ENCODE results near the gene MDFI. TPM values are rescaled to one million over a fixed set of nuclear protein-coding genes. Genes with fewer than 3 reads are reported as not detected.
A peak's percentile ranks its signal among the peaks of the same experiment; 100 is the strongest.

The MDFI gene
- polyA plus RNA-seq, 1 donor: 41.3 TPM

- DNase-seq (ENCODE audit: low read depth): no peak
These were observed 34.8 kb downstream of the MDFI start for GRCh38 chr6:41672816-41673703.

- DNase-seq (ENCODE audit: low read depth): no peak
These were observed 35.4 kb downstream of the MDFI start for GRCh38 chr6:41673704-41674000.

- DNase-seq (ENCODE audit: low read depth): no peak
These were observed 36.1 kb downstream of the MDFI start for GRCh38 chr6:41674231-41675000.

DNA sequence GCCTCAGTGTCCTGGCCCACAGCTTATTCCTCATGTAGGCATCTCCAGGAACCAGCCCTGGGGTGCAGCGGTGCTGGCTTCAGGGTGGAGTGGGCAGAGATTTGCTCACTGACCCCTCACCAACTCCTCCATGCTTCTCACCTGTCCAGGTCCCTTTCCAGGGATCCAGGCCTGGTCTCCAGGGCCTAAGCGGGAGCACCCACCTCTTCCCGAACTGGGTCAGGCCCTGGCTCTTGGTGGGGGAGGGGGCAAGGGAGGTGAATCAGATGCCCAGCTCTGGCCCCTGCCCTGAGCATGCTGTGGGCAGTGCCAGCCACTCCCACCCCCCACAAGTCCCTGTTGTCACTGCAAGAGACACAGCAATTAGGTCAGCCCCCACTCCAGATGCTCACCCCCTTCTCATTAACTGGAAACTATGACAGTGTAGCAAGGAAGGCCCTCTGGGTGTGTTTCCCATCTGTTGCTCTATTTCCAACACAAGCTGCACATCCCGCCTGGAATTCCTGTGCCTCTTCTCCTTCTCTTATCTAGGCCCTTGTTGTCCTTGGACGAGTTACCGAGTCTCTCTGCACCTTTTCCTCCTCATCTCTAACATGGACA lies 37.0 kb downstream of the MDFI start:
- no peak for DNase-seq (ENCODE audit: low read depth)

DNA sequence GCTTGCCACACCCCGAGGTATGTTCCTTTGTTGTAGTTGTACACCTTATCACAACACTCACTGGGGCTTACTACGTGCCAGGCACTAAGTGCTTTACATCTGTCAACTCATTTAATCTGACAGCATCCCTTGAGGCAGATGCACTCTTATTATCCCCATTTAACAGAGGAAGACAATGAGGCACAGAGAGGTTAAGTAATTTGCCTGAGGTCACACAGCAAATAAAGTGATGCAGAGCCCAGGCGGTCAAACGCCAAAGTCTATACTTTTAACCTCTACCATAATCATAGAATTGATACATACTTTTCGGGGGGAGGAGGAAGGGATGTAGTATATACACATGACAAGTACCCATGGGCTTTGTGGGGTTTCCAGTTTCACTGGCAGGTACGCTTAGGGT lies 37.7 kb downstream of the MDFI start:
- no peak for DNase-seq (ENCODE audit: low read depth)

DNA sequence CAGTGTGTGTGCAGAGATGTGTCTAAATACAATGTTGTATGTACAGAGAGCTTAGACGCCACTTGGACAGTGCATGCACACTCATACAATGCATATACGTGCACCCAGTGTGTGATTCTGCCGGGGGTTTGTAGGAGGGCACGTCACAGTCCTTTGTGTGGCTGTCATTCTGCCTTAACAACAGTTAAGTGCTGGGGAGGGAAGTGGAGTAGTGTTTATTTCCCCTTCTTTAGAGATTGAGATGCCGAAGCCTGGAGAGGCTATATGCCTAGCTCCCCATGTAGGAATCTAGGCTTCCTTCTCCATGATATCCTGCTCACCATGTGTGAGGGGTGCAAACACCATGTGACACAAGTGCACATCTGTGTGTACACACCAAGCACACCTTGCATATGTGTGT lies 38.2 kb downstream of the MDFI start:
- no peak for DNase-seq (ENCODE audit: low read depth)

DNA sequence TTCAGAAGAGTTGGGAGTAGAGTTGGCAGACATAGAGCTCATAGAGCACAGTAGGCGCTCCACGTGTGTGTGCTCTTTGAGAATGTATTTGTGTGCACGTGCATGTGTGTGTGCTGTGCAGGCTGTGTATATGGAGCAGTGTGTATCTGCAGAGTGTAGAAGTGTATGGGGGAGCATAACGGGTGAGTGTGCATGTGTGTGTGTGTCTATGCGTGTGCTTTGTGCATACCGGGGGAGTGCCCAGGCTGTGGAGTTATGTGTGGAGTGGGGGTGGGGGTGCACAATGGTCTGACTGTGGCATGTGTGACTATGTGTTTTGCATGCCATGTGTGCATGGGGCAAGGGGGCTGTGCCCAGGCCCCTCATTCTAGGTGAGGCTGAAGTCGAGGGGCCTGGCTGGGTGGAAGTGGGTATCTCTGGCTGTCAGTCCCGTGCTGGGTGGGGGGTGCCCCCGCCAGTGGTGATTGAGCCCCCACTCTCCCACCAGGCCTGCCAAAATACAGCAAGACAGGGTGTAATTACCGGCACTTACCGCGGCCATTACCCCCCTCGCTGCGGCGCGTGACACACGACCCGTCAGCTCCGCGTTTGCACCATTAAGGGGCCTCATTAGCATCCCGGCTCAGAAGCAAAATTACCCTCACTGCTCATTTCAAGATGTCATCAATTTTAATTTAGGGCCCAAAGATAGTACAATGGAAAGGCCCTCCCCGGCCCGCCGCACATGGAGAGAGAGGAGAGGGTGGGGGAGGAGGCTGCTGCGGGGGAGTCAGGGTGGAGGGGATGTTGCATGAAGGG lies 39.1 kb downstream of the MDFI start:
- DNase-seq (ENCODE audit: low read depth): no peak

DNA sequence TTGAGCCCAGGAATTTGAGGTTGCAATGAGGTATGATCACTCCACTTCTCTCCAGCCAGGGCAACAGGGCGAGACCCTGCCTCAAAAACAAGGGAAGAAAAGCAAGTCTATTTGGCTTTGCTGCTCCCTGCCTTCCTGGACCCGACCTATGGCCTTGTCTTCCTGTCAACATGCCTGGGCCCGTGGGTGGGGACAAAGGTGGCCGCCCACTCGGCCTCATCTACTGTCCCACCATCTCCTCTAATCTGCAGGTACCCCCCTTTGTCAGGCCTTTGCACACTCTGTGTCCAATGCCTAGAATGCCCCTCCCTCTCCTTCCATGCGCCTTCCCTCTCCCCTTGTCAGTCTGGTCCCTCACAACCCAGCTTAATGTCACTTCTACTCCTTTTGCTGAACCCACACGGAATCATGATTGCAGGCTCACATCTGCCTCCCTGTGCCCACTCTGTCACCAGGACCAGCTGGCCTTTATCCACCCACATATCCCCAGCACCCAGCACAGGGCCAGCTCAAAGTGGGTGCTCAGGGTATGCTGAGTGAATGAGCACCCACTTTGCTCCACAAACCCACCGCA lies 40.3 kb downstream of the MDFI start:
- no peak for DNase-seq (ENCODE audit: low read depth)

GRCh38 chr6:41679696-41680095 lies 41.4 kb downstream of the MDFI start:
- DNase-seq (ENCODE audit: low read depth): no peak

GRCh38 chr6:41680182-41680965 lies 42.1 kb downstream of the MDFI start:
- DNase-seq (ENCODE audit: low read depth): no peak

- peak; percentile 65 for DNase-seq (ENCODE audit: low read depth)
These were observed 43.8 kb downstream of the MDFI start for GRCh38 chr6:41682056-41682477.

DNA sequence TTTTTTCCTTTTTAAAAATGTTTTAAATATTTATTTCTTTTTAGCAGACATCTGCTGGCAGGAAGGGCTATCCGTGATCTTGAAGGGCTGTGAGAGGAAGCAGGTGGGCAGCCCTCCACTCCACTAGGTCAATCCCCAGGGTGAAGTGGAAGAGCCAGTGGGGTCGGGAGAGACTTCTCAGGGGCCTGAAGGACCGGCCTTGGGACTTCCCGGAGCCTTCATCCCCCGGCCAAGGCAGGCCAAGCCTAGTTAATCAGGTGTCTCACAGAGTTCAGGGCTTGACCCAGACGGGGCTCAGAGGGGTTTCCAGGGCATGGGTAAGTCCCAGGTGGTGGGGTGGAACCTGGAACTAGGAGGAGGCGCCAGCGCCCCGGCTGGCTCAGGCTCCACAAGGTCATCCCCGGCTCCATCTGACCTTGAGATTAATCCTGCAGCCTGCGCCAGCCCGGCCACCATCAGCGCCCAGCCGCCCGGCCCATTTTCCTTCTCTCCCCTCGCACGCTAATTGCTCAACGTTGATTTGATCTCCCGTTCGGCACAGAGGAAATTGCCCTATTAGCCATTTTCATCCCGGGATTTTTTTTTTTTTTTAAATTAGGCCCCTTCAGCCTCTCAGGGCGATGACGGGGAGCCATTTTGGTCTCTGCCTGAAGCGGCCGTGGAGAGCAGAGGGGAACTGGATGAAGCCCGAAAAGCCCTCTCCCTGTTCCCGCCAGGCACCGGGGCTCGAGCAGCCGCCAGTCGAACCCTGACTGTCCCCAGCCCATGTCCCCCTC lies 44.4 kb downstream of the MDFI start:
- no peak for DNase-seq (ENCODE audit: low read depth)

DNA sequence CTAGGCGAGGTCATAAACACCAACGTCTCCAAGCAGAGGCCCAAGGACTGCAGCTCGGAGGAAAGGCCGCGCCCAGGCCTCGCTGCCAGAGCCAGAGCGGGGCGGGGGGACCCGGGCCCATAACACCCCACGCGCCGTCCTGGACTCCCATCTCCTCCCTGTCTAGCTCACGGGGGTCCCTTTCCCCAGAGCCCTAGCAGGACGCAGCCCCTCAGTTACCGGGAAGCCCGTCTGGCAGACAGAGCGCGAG lies 44.9 kb downstream of the MDFI start:
- no peak for DNase-seq (ENCODE audit: low read depth)

- peak; percentile 36 for DNase-seq (ENCODE audit: low read depth)
These were observed 45.4 kb downstream of the MDFI start for GRCh38 chr6:41683523-41684310.

DNA sequence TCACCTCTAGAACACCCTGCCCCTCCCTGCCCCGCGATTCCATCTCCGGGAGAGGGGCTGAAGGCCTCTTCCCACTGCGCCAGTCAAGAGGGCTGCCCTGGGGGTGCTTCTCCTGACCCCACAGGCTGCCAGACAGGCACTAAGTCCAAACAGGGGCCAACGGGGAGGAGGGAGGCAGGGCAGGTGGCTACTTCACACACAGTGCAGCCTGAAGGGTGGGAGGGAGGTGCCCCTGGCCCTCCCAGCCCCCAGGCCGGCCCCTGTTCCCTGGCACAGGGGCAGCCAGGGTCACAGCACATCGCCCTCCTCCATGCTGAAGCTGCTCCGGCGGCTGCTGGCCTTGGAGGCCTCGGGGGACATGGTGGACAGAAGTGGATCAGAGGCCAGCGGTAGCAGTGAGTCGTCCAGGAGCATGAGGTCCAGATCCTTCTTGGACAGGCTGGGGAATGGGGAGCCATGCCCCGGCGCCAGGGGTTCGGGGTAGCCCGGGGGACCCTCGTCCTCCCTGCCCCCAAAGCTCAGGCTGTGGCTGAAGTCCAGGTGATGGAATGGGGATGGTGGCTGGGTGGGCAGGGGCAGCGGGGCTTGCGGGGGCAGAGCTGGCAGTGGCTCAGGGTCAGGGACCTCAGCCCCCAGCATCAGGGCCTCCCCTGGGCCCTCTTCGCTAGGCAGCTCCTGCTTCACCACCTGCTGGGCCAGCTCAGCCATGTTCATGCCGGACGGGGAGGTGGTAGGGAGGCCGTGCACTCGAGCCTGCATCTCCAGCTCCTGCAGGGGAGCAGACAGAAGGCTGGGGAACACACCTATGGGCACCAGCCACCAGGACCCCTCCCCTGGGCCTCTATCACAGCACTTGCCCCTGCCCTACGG lies 46.3 kb downstream of the MDFI start:
- DNase-seq (ENCODE audit: low read depth): no peak

DNA sequence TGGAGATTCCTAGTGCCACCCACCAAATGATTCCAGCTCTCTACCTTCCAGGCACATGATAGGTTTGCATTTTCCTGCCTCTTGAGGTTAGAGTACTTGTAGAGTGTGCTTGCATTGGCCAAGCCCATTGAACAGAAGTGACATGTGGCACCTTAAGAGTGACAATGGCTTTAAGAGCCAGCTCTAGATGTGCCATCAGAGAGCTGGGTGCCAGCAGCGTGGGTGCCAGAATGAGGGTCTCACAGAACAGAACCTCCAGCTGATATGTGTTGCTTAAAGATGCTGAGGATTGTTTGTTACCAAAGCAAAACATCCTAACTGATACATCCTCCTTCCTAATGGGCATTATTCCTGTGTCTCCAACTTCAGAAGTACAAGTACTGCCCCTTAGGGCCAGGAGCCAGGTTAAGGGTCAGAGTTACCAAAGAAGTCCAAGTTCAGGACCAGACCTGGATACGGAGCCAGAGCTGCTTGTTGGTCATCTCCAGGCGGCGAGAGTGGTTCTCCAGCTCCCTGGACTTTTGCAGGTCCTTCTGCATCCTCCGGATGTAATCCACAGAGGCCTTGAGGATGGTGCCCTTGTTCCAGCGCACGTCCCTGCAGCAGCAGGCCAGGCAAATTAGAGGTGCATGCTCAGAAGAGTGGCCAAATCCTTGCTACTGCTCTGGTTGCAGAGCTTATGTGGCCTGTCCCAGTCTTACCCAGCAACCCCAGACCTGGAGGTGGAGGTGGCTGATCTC lies 47.5 kb downstream of the MDFI start:
- DNase-seq (ENCODE audit: low read depth): no peak

GRCh38 chr6:41687501-41688175 lies 49.4 kb downstream of the MDFI start:
- DNase-seq (ENCODE audit: low read depth): no peak
